ENCODE results near the gene HMGB2. TPM values are rescaled to one million over a fixed set of nuclear protein-coding genes. Genes with fewer than 3 reads are reported as not detected.

HMGB2 gene
- total RNA-seq, result 121 and 133 TPM in 2 replicates

GRCh38 chr4:173334085-173334890 lies at the start of gene HMGB2:
Gene HMGB2 (minus strand): TSS chr4:173334358. CDS start chr4:173333649, 709 bp downstream.

GRCh38 chr4:173370477-173371291 lies 36.5 kb upstream of the HMGB2 start, which contains the start of gene SAP30:
Gene SAP30 (plus strand): TSS chr4:173370954. CDS start chr4:173371183, 229 bp downstream.

Other genes with a start within 250 kb of the HMGB2 start
- gene GALNT7, start 165.5 kb downstream of the HMGB2 start, total RNA-seq, result 25.1 and 25.9 TPM in 2 replicates
- gene SAP30, start 36.6 kb upstream of the HMGB2 start, total RNA-seq, result 24.0 and 41.3 TPM in 2 replicates
- not detected in 2 replicates for gene SCRG1, start 64.8 kb upstream of the HMGB2 start, total RNA-seq
- not detected in 2 replicates for gene HAND2, start 195.9 kb upstream of the HMGB2 start, total RNA-seq

Measured in mammary microvascular endothelial cell (primary cell).